ENCODE results near the gene EID2. TPM values are rescaled to one million over a fixed set of nuclear protein-coding genes. Genes with fewer than 3 reads are reported as not detected.

EID2 gene
- total and polyA plus RNA-seq, 2 of the 4 experiments (the other 2 are of a cell fraction), result 5.7 to 9.8 TPM

GRCh38 chr19:39563408-39563807 lies 23.4 kb upstream of the EID2 start:
- H2AK9ac ChIP-seq (replicated peaks; ENCODE audit: low read depth, low read length, poor library complexity), result no peak overlapping the region
- CTCF ChIA-PET, result no interaction called here
- POLR2A ChIA-PET (ENCODE audit: unreplicated experiment), result no interaction called here
- no peak overlapping the region for H3K4me2 ChIP-seq (ENCODE audit: low read depth, low read length)
- H3K9ac ChIP-seq (ENCODE audit: low read depth, low read length), result no peak overlapping the region
- H3K79me1 ChIP-seq (ENCODE audit: low read depth in 1 of 2, low read length in 2 of 2), result no peaks in the 10 kb centered on the region
- no peaks in the 10 kb centered on the region for H4K20me1 ChIP-seq (ENCODE audit: insufficient read depth, low read length)
- DNase-seq (peak; percentile 18), ATAC-seq (ENCODE audit: low read depth) (no peak)
- in situ Hi-C loops (cut with MboI; ENCODE audit: low sequenced_read_pairs), result no loop called here
- no peak overlapping the region for H4K8ac ChIP-seq (ENCODE audit: low read depth in 2 of 2, low read length in 2 of 2)
- dilution Hi-C loops (cut with HindIII; ENCODE audit: low sequenced_read_pairs, unreplicated experiment), result no loop called here
- H3K27ac ChIP-seq (ENCODE audit: insufficient read depth, low read length), result no peak overlapping the region
- TF ChIP-seq FOS (IDR thresholded peaks at IDR 0.05; ENCODE audit: low read depth, low read length) (no peak), ELK1 (IDR thresholded peaks at IDR 0.05; ENCODE audit: borderline replicate concordance, low read depth, low read length) (no peak), MAZ (IDR thresholded peaks at IDR 0.05; ENCODE audit: borderline replicate concordance, low read depth, low read length) (no peak), CEBPB (IDR thresholded peaks at IDR 0.05; ENCODE audit: low read depth, low read length) (no peak), MXI1 (IDR thresholded peaks at IDR 0.05; ENCODE audit: borderline replicate concordance, low read depth, low read length) (no peak), CHD1 (IDR thresholded peaks at IDR 0.05; ENCODE audit: low read depth, low read length) (no peak), BHLHE40 (IDR thresholded peaks at IDR 0.05; ENCODE audit: low read depth, low read length) (no peak), POLR2A (IDR thresholded peaks at IDR 0.05; ENCODE audit: low read depth, low read length) (no peak), MAFK (IDR thresholded peaks at IDR 0.05; ENCODE audit: low read depth, low read length) (no peak), RCOR1 (IDR thresholded peaks at IDR 0.05; ENCODE audit: insufficient replicate concordance, low read length) (no peak), RFX5 (IDR thresholded peaks at IDR 0.05; ENCODE audit: low read depth, low read length) (no peak), SMC3 (IDR thresholded peaks at IDR 0.05; ENCODE audit: low read depth, low read length) (no peak), NFE2L2 (IDR thresholded peaks at IDR 0.05; ENCODE audit: low read depth, low read length) (no peak)
- TF ChIP-seq, protein P1, sequence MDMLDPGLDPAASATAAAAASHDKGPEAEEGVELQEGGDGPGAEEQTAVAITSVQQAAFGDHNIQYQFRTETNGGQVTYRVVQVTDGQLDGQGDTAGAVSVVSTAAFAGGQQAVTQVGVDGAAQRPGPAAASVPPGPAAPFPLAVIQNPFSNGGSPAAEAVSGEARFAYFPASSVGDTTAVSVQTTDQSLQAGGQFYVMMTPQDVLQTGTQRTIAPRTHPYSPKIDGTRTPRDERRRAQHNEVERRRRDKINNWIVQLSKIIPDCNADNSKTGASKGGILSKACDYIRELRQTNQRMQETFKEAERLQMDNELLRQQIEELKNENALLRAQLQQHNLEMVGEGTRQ (IDR thresholded peaks at IDR 0.05; ENCODE audit: low read depth, low read length), result no peak
- TF ChIP-seq, protein P2, sequence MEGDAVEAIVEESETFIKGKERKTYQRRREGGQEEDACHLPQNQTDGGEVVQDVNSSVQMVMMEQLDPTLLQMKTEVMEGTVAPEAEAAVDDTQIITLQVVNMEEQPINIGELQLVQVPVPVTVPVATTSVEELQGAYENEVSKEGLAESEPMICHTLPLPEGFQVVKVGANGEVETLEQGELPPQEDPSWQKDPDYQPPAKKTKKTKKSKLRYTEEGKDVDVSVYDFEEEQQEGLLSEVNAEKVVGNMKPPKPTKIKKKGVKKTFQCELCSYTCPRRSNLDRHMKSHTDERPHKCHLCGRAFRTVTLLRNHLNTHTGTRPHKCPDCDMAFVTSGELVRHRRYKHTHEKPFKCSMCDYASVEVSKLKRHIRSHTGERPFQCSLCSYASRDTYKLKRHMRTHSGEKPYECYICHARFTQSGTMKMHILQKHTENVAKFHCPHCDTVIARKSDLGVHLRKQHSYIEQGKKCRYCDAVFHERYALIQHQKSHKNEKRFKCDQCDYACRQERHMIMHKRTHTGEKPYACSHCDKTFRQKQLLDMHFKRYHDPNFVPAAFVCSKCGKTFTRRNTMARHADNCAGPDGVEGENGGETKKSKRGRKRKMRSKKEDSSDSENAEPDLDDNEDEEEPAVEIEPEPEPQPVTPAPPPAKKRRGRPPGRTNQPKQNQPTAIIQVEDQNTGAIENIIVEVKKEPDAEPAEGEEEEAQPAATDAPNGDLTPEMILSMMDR (conservative IDR thresholded peaks at IDR 0.05; ENCODE audit: low read depth, low read length), result no peak
- no peak overlapping the region for H3K4ac ChIP-seq (ENCODE audit: low read depth, low read length)
- H2AK5ac ChIP-seq (ENCODE audit: low read depth, low read length), result no peak overlapping the region
- H3K14ac ChIP-seq (replicated peaks; ENCODE audit: low read depth, low read length), result no peak overlapping the region
- BruUV-seq (replicated peaks), result no TSS peak
- no peaks in the 10 kb centered on the region for H3K9me1 ChIP-seq (ENCODE audit: insufficient read depth, low read length)
- no peak overlapping the region for H2BK120ac ChIP-seq (ENCODE audit: low read depth, low read length)
- peaks cover 1% of the 10 kb centered on the region for H3K27me3 ChIP-seq (ENCODE audit: control insufficient read depth, insufficient read depth, low read length)
- H3K56ac ChIP-seq (ENCODE audit: extremely low read depth, insufficient read depth, low read length), result no peak overlapping the region
- no peaks in the 10 kb centered on the region for H3K9me3 ChIP-seq (ENCODE audit: control insufficient read depth, insufficient read depth, low read length)
- no peaks in the 10 kb centered on the region for H3K36me3 ChIP-seq (ENCODE audit: control insufficient read depth, insufficient read depth, low read length)
- WGBS, 2 experiments (ENCODE audit: extremely low coverage in 2 of 2, insufficient read length in 1 of 2), result 40% methylated on average over 2 of the region's 2 CpGs; no CpG with 5 or more reads in 1 of the 2 experiments
- intact Hi-C loops (cut with micrococcal nuclease), result no loop called here
- no peak overlapping the region for H3K23ac ChIP-seq (ENCODE audit: low read depth, low read length)
- H3K18ac ChIP-seq (ENCODE audit: low read depth, low read length), result no peak overlapping the region
- H2BK20ac ChIP-seq (ENCODE audit: low read depth, low read length), result no peak overlapping the region
- H2BK5ac ChIP-seq (ENCODE audit: low read depth, low read length, poor library complexity, severe bottlenecking), result no peak overlapping the region
- no peak overlapping the region for H3K4me3 ChIP-seq (ENCODE audit: insufficient read depth, low read depth, low read length)
- no peak overlapping the region for H2BK15ac ChIP-seq (ENCODE audit: low read depth, low read length)
- no peaks in the 10 kb centered on the region for H3K4me1 ChIP-seq (ENCODE audit: control insufficient read depth, insufficient read depth, low read length)
- no peak overlapping the region for H4K5ac ChIP-seq (ENCODE audit: low read depth, low read length)
- no peak overlapping the region for H2AFZ ChIP-seq (replicated peaks; ENCODE audit: low read length, poor library complexity)
- H4K91ac ChIP-seq (ENCODE audit: insufficient read depth, low read depth, low read length), result no peak overlapping the region

Data from IMR-90 (cell line).